Upper lobe of left lung (tissue), 4 donors: ENCODE results near the gene GMPPA.

Source experiments
- CTCF ChIP-seq, 6 experiments: fragments of 450-650 bp in 4 of 6; fragments of 200-600 bp in 2 of 6; sonication (generic) in 2 of 6; IDR thresholded peaks; one replicate each; pipeline ENCODE4 v1.5.1; 2016 to 2019; ENCODE audit warnings: antibody characterized with exemption in 6 of 6
- POLR2A ChIP-seq, 4 donors: fragments of 450-650 bp; IDR thresholded peaks; one replicate each; pipeline ENCODE4 v1.5.1; 2016 to 2017; ENCODE audit warnings: antibody characterized with exemption in 4 of 4, mild to moderate bottlenecking in 2 of 4

- TF ChIP-seq CTCF (IDR thresholded peaks at IDR 0.05) (no peak), POLR2A (IDR thresholded peaks at IDR 0.05) (no peak)
These were observed 34.2 kb upstream of the GMPPA start for GRCh38 chr2:219464286-219465032.
